NCI-H526 (cell line): Measurements from ENCODE around the gene TRERF1.
A peak's percentile ranks its signal among the peaks of the same experiment; 100 is the strongest.

ENCODE experiments used
- DNase-seq, 2 experiments: peaks; one replicate each; lab custom pipeline; 2025; lab: John Stamatoyannopoulos, UW

TRERF1 gene

DNA sequence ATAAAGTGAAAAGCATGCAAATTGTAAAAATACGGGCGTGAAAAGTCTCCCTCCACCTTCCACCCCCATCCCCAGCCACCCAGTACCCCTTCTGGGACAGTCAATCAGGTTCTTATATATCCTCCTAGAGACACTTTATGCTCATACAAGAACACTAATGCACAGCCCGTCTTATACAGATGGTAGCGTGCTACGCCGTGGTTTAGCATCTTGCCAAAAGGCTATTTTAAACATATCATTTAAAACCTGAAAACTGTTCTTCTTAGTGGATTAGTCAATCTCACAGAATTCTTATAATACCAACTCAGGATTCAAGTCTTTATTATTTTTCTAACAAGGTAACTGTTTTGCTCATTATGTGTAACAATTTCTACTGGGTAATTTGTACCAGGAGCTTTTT lies 176.8 kb downstream of the TRERF1 start:
- no peak for DNase-seq

DNA sequence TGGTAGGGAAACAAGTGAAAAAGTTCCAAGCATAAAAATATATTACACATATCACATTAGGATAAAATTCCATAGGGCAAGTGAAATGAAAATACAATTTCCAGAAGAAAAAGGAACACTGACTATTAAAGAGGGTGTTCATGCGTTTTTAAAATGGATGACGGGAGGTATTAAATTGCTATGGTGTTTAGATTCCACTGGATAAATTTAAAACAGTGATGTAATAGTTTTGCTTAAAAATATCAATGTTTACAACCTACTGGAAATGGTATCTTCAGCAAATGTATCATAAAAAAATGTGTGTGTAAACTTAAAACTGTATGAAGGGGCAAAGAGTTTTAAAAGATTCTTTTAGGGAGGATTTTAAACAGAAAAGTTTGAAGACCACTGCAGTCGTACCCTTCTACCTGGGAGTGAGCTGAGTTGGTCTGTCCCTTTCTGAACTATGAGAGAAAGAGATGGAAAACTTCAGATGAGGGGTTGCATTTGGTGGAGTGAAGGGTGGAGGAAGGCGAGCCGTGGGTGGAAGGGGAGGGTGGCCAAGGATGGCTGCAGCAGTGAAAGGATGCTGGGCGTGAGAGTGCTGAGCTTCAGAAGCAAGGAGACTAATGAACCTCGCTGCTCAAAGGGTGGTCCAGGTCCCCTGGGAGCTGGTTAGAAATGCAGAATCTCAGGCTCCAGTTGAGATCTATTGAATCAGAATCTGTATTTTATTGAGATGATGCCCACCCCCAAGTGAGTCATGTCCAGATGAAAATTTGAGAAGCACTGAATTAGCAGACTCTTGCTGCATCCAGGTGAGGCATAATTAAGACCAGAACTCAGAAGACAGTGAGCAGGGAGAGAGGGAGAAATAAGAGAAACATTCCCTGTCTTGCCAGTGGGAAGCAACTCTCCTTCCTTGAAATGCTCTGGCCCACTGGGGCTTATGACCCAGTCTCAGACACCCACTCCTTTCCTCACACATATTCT lies 179.6 kb downstream of the TRERF1 start:
- no peak for DNase-seq

GRCh38 chr6:42269974-42270510 lies 181.7 kb downstream of the TRERF1 start:
- DNase-seq, result no peak

- DNase-seq, result no peak
These were observed 182.2 kb downstream of the TRERF1 start for GRCh38 chr6:42269553-42269952.

GRCh38 chr6:42268835-42269204 lies 182.9 kb downstream of the TRERF1 start:
- no peak for DNase-seq

DNA sequence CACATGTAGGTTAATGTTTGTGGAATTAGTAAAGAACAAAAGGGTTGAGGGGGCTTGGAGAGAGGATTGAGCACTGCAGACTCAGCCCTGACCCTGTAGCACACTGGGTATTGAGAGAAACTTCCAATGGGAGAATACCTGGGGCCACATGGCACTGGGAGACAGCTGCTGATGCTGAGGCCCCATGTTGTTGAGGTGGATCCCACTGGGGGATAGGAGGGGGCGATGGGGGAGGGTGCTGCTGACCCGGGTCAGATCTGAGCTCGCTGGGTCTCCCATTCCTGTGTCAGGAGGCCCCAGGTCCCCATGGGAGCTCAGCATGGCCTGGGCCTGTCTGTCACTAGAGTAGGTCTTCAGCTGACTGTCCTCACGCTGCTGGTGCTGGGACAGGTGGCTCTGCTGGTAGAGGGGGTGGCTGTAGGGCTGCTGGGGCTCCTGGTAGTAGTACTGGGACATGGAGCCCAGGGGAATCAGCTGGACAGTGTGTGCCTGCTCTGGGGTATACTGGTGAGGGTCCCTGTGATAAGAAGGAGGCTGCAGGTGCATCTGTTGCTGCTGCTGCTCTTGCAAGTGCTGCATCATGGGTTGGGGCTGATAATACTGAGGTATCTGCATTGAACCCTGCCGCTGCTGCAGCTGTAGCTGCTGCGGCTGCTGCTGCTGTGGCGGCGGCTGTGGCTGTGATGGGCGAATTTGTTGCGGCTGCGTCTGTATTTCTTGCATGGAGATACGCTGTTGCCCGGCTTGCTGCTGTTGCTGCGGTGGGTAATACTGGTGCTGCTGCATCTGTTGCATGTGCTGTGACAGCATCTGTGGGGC lies 183.5 kb downstream of the TRERF1 start:
- DNase-seq, result no peak

DNA sequence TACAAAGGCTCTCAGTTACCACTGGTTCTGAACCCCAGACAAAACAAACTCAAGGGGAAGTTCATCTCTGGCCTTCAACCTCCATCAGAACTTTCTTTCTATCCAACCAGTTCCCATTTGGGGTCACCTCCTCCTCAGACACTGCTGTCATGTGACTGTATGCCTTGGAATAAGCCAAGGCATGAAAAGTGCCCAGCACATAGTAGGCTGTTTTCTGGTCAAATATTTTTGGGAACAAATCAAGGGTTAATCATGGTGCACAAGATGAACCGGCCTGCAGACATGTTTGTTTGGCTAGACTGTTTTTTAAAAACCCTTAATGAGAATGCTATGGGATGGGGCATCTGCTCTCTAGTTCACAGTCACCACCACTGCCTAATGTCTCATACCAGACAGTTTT lies 185.2 kb downstream of the TRERF1 start:
- DNase-seq, result no peak

DNA sequence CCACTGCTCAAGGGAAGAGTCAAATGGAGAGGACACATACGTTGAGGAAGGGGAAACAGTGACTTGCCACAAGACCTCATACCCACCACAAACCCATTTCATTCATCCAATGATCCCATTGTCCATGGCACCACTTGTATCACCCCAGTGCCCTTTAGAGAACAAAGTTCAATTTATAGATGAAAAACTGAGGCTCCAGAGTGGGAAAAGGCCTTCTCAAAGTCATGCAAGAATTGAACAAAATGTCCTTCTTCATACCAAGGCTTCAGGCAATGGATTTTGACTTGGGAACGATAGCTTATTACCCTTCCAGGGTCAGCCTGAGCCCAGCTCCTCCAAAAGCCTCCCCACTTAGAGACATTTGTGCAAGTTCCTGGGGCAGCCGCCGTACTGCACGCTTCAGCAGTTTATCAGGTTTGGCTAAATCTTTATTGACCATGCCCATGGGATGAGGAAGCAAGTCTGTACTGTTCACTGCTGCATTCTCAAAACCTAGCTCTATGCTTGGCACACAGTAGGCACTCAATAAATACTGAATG lies 186.8 kb downstream of the TRERF1 start:
- no peak for DNase-seq

DNA sequence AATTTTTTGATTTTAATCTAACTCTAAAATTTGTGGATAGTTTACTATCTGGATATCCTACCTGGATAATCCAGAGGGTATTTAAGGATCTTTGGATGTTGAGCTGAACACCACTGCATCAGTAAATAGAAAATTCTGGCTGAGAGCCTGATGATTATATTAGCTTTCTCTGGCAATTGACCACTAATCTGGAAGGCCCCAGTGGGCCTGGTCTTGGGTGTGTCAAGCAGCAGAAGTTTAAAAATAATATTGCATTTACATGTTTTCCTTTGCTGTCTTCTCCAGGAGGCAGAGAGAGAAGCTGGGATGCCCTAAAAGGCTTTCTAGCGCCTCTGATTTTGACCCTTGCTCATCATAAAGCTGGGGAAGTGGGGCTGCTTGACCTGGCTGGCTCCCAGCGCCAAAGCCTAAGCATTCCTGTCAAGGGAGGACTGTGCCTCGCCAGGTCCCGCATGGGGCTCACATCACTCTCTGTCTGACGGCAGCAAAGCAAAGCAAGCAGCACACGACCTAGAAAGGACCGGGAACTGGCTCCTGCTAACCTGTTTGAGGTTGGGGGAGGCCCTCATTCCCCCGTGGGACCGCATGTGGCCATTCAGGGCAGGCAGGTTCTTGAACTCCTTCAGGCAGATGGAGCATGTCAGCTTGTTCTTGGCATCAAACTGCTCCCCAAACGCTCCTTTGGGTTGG lies 187.4 kb downstream of the TRERF1 start:
- no peak for DNase-seq

- no peak for DNase-seq
These were observed 188.5 kb downstream of the TRERF1 start for GRCh38 chr6:42263165-42263728.

GRCh38 chr6:42260972-42261371 lies 190.8 kb downstream of the TRERF1 start:
- peak in 1 of 2 experiments; percentile 51 for DNase-seq

DNA sequence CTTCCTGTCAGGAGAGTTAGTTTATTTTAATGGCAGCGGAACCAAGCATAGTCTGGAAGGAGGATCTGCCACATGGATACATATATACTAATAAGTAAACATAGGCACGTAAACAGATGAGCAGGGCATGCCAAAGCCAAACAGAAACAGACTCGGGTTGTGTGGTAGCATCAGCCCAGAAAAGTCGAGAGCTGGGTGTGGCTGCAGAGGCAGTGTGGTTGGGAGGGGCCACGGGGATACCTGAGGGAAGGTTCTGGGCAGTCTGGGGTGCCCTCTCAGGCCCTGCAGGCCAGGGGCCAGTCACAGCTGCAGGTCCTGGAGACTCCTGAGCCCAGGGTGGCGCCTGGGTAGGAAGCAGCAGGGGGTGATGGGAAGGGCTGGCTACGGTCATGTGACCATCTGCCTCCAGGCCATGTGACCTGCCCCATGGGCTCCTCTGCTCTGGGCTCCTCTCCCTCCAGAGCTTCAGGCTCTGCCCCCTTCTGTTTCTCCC lies 191.3 kb downstream of the TRERF1 start:
- DNase-seq, result no peak

DNA sequence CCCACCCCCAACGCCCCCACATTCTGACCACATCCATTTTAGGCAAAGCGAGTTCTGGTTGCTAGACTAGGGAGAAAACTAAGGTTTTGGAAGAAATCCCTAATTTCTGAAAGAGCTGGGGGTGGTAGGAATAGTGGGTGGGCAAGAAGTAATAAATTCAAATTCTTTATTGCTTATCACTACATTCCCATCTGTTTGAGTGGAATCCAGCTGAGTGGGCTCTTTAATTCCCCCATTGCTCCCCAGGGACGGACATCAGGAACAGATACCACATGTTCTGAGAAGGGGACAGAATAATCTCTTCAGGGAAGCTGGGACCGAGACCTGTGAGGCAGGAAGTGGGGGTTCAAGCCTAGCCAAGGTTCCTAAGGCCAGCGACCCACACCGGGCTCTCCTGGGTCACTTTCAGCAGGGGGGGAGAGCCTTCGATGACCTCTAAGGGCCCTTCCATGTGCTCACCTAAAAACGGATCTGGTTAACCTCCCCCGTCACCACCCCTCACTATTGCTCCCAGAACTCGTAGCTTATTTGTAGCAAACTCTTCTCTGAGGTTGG lies 191.8 kb downstream of the TRERF1 start:
- no peak for DNase-seq

DNA sequence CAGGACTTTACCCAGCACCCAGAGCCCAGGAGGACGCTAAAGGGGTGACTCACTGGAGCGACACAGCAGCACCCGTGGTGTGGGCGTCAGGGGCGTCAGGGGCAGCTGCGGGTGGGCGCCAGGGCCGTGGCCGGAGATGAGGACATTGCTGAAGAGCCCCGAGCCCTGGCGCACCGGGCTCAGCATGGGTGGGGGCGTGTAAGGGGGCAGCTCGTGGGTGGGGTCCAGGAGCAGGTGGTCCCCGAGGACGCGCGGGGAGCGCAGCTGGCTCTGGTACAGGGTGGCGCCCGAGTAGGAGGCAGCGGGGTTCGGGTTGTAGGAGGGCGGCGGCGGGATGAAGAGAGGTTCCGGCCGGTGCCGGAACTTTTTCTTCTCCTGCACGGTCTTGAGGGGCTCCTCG lies 192.4 kb downstream of the TRERF1 start:
- DNase-seq, result no peak

GRCh38 chr6:42257614-42258013 lies 194.1 kb downstream of the TRERF1 start:
- no peak for DNase-seq

DNA sequence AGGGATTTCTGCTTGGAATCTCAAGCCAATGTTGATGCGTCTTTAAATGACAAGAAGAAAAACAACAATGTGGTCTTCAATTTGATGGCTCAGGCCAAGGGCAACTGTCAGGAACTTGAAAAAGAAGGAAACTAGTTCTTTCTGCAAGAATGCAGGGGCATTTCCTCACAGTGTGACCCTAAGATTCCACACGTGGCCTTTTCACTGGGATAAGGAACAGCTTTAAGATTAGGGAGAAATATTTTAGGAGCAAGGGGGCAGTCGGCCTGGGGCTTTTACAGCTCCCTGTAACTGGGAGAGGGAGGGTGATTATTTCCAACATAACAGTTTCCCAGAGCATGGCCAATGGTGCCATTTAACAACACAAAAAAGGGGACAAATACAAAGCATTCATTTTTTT lies 194.7 kb downstream of the TRERF1 start:
- no peak for DNase-seq

- no peak for DNase-seq
These were observed 196.7 kb downstream of the TRERF1 start for GRCh38 chr6:42255050-42255449.

GRCh38 chr6:42254505-42254904 lies 197.2 kb downstream of the TRERF1 start:
- no peak for DNase-seq

GRCh38 chr6:42251911-42252637 lies 199.7 kb downstream of the TRERF1 start:
- no peak for DNase-seq

- DNase-seq, result no peak
These were observed 200.2 kb downstream of the TRERF1 start for GRCh38 chr6:42251500-42251899.
